GM12801 (cell line): ENCODE results near the gene BGN.

Experiments
- CTCF ChIP-seq: IDR thresholded peaks from one replicate; pipeline ENCODE4 v1.5.1; 2011; ENCODE audit warnings: control low read depth; ENCODE audit not compliant: insufficient read length; ENCODE audit errors: extremely low read depth

The BGN gene

GRCh38 chrX:153557618-153558355, 63.0 kb downstream of the BGN start:
- no peak for TF ChIP-seq CTCF
